Uterus (tissue), 2 donors: ENCODE results near the gene CCNO.

Experiments
- POLR2A ChIP-seq, 2 donors: fragments of 450-650 bp; IDR thresholded peaks; one replicate each; pipeline ENCODE4 v1.6.1; 2016; ENCODE audit warnings: antibody characterized with exemption in 2 of 2, mild to moderate bottlenecking in 1 of 2, moderate library complexity in 1 of 2
- TF ChIP-seq, protein P1 (sequence below), 4 experiments: fragments of 200-600 bp in 2 of 4; fragments of 450-650 bp in 2 of 4; sonication (generic) in 2 of 4; IDR thresholded peaks; one replicate each; pipeline ENCODE4 v1.5.1; 2016 to 2019; ENCODE audit warnings: antibody characterized with exemption in 4 of 4, mild to moderate bottlenecking in 2 of 4, moderate library complexity in 1 of 4

DNA sequence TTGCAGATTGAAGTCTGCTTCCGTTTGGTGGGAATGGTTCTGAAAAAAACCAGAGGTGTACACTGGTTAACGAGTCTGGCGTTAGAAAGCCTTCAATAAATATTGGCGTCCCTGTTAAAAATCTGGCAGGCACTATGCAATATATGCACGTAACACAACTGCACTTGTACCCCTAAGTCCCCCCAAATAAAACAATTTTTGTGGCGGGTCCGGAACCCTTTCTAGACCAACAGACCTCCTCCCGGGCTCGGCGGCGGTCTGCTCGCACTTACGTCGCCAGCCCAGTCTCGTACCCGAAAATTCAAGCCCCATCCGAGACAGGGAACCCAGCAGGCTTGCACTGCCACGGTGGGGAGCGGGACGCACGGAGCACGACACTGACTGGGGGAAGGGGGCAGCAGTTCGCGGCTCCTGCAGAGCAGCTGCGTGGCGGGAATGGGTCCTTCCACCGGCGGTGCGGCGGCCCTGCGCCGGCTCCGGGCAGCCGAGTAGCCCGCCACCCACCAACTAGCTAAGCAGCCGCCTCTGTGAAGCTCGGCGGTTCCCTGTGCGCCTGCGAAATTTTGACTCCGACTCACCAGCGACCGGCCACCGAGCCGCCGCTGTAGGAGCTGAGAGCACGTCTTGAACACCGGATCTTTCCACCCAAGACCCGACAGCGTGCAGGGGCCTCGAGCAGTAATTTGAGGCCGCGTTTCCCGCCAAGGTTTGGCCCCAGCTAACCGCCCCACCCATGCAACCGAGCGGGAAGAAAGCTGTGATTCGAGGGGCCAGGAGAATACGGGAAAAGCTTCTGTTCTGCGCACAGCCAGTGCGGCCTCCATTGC, 10.2 kb downstream of the CCNO start:
- TF ChIP-seq, protein P1, sequence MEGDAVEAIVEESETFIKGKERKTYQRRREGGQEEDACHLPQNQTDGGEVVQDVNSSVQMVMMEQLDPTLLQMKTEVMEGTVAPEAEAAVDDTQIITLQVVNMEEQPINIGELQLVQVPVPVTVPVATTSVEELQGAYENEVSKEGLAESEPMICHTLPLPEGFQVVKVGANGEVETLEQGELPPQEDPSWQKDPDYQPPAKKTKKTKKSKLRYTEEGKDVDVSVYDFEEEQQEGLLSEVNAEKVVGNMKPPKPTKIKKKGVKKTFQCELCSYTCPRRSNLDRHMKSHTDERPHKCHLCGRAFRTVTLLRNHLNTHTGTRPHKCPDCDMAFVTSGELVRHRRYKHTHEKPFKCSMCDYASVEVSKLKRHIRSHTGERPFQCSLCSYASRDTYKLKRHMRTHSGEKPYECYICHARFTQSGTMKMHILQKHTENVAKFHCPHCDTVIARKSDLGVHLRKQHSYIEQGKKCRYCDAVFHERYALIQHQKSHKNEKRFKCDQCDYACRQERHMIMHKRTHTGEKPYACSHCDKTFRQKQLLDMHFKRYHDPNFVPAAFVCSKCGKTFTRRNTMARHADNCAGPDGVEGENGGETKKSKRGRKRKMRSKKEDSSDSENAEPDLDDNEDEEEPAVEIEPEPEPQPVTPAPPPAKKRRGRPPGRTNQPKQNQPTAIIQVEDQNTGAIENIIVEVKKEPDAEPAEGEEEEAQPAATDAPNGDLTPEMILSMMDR (IDR thresholded peaks at IDR 0.05): no peak
- TF ChIP-seq POLR2A (IDR thresholded peaks at IDR 0.05): no peak
